Neuronal stem cell (in vitro differentiated cells): ENCODE results near the gene NRXN3.
A peak's percentile ranks its signal among the peaks of the same experiment; 100 is the strongest.

Experiments
- DNase-seq: peaks from one replicate; pipeline ENCODE4 v3.0.0-alpha.2; 2013; ENCODE audit warnings: low spot score
- H2AFZ ChIP-seq: one replicate; pipeline ENCODE4 v1.6.1; 2013; ENCODE audit warnings: mild to moderate bottlenecking, low read length, inconsistent platforms
- H2AK5ac ChIP-seq: 2 replicates; pipeline ENCODE4 v1.6.1; 2013; ENCODE audit warnings: low read depth, mild to moderate bottlenecking, inconsistent platforms, low read length, moderate library complexity, mixed read lengths
- H2BK120ac ChIP-seq: 2 replicates; pipeline ENCODE4 v1.6.1; 2013; ENCODE audit warnings: low read depth, mild to moderate bottlenecking, inconsistent platforms, low read length, moderate library complexity, mixed read lengths
- H2BK12ac ChIP-seq: one replicate; pipeline ENCODE4 v1.6.1; 2013; ENCODE audit warnings: low read length, inconsistent platforms
- H2BK15ac ChIP-seq: 2 replicates; pipeline ENCODE4 v1.6.1; 2013; ENCODE audit warnings: mild to moderate bottlenecking, low read length, inconsistent platforms, mixed read lengths
- H2BK5ac ChIP-seq: one replicate; pipeline ENCODE4 v1.6.1; 2013; ENCODE audit warnings: inconsistent platforms, mild to moderate bottlenecking, low read length, moderate library complexity
- H3K14ac ChIP-seq: one replicate; pipeline ENCODE4 v1.6.1; 2013; ENCODE audit warnings: low read length, inconsistent platforms
- H3K18ac ChIP-seq: 2 replicates; pipeline ENCODE4 v1.6.1; 2013; ENCODE audit warnings: low read length, inconsistent platforms
- H3K23ac ChIP-seq: 2 replicates; pipeline ENCODE4 v1.6.1; 2013; ENCODE audit warnings: low read depth, mild to moderate bottlenecking, mixed read lengths, low read length, inconsistent platforms; ENCODE audit not compliant: poor library complexity
- H3K27ac ChIP-seq: replicated peaks from 3 replicates; pipeline ENCODE4 v1.5.1; 2013; ENCODE audit warnings: low read length, inconsistent platforms
- H3K27me3 ChIP-seq, 3 experiments: 2 replicates each; pipeline ENCODE4 v1.6.1; 2013; ENCODE audit warnings: low read length in 3 of 3, mild to moderate bottlenecking in 2 of 3, inconsistent platforms in 1 of 3, low read depth in 1 of 3, mixed read lengths in 1 of 3, moderate library complexity in 1 of 3; ENCODE audit not compliant: control insufficient read depth in 3 of 3, insufficient read depth in 3 of 3
- H3K36me3 ChIP-seq, 2 donors: replicated peaks in 1 of 2; 2 replicates each; pipeline ENCODE4 v1.6.1; 2013; ENCODE audit warnings: low read length in 2 of 2; ENCODE audit not compliant: control insufficient read depth in 2 of 2, insufficient read depth in 2 of 2
- H3K4ac ChIP-seq: 2 replicates; pipeline ENCODE4 v1.6.1; 2013; ENCODE audit warnings: inconsistent platforms, mild to moderate bottlenecking, low read length, moderate library complexity
- H3K4me1 ChIP-seq, 2 donors: 1 replicate in 1 of 2; 2 replicates in 1 of 2; pipeline ENCODE4 v1.6.1; 2013; ENCODE audit warnings: low read length in 2 of 2, low read depth in 1 of 2; ENCODE audit not compliant: control insufficient read depth in 2 of 2, insufficient read depth in 1 of 2
- H3K4me2 ChIP-seq: one replicate; pipeline ENCODE4 v1.6.1; 2013; ENCODE audit warnings: mild to moderate bottlenecking, low read length, inconsistent platforms; ENCODE audit not compliant: insufficient read depth, poor library complexity, severe bottlenecking
- H3K4me3 ChIP-seq, 2 donors: 2 replicates each; pipeline ENCODE4 v1.5.1; 2013; ENCODE audit warnings: low read length in 2 of 2, mild to moderate bottlenecking in 2 of 2, inconsistent platforms in 1 of 2, moderate library complexity in 1 of 2
- H3K79me1 ChIP-seq: one replicate; pipeline ENCODE4 v1.6.1; 2013; ENCODE audit warnings: low read depth, mild to moderate bottlenecking, inconsistent platforms, low read length, moderate library complexity
- H3K9ac ChIP-seq: one replicate; pipeline ENCODE4 v1.6.1; 2013; ENCODE audit warnings: mild to moderate bottlenecking, low read depth, low read length, inconsistent platforms; ENCODE audit not compliant: poor library complexity
- H3K9me3 ChIP-seq, 2 donors: replicated peaks in 1 of 2; 2 replicates each; pipeline versions ENCODE3 to v1.6.1; 2013; ENCODE audit warnings: low read length in 2 of 2, mild to moderate bottlenecking in 2 of 2, inconsistent platforms in 1 of 2, low read depth in 1 of 2, mixed read lengths in 1 of 2, moderate library complexity in 1 of 2; ENCODE audit not compliant: control insufficient read depth in 2 of 2, insufficient read depth in 1 of 2
- H4K8ac ChIP-seq: one replicate; pipeline ENCODE4 v1.6.1; 2013; ENCODE audit warnings: low read depth, mild to moderate bottlenecking, inconsistent platforms, low read length, moderate library complexity
- H4K91ac ChIP-seq: one replicate; pipeline ENCODE4 v1.6.1; 2013; ENCODE audit warnings: low read length, low read depth, mild to moderate bottlenecking, inconsistent platforms; ENCODE audit not compliant: poor library complexity
- WGBS, 2 donors: extraction: QIAGEN DNeasy Blood & Tissue Kit; methylation state at CpG; one replicate each; pipeline ENCODE4 v1.1.7; 2013; ENCODE audit warnings: missing lambda C conversion rate in 2 of 2, mixed read lengths in 1 of 2; ENCODE audit not compliant: insufficient read length in 2 of 2, insufficient replicate concordance in 1 of 2; ENCODE audit errors: extremely low coverage in 2 of 2; 5-methylcytosine and 5-hydroxymethylcytosine counted together

The NRXN3 gene

DNA sequence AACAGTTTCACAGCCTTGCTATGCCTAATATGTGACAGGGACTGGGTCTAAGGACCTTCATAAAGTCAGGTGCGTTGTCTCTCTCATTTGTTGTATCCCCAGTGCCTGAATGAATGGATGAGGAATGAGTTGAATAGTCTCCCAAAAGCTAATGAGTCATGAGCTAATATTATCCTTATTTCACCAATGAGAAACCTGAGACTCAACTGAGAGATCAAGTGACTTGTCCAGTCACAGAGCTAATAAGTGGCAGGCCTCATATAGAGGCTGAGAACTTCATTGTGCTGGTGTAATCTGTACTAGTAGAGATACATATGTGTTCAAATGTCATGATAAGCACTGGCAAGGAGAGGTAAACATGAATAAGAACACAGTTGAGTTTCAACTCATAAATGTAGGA is 612.4 kb downstream of the NRXN3 start:
- no peak overlapping the region for H3K14ac ChIP-seq
- H2BK120ac ChIP-seq, result no peak overlapping the region
- no CpG with 5 or more reads among the region's 1 CpG for WGBS, 2 donors
- H2BK5ac ChIP-seq, result no peak overlapping the region
- no peak overlapping the region for H3K18ac ChIP-seq
- H3K9ac ChIP-seq, result no peak overlapping the region
- no peak overlapping the region for H2AK5ac ChIP-seq
- DNase-seq, result no peak
- H4K91ac ChIP-seq, result no peak overlapping the region
- no peak overlapping the region for H3K4me3 ChIP-seq
- H3K4ac ChIP-seq, result no peak overlapping the region
- no peak overlapping the region for H2BK15ac ChIP-seq
- H3K36me3 ChIP-seq, result no peaks in the 10 kb centered on the region
- no peak overlapping the region for H3K27ac ChIP-seq
- H3K9me3 ChIP-seq, result no peaks in the 10 kb centered on the region
- no peak overlapping the region for H3K23ac ChIP-seq
- no peak overlapping the region for H4K8ac ChIP-seq
- no peaks in the 10 kb centered on the region for H3K79me1 ChIP-seq
- no peaks in the 10 kb centered on the region for H3K27me3 ChIP-seq
- no peak overlapping the region for H2BK12ac ChIP-seq
- H3K4me2 ChIP-seq, result no peak overlapping the region
- H3K4me1 ChIP-seq, result no peaks in the 10 kb centered on the region
- H2AFZ ChIP-seq, result no peak overlapping the region

DNA sequence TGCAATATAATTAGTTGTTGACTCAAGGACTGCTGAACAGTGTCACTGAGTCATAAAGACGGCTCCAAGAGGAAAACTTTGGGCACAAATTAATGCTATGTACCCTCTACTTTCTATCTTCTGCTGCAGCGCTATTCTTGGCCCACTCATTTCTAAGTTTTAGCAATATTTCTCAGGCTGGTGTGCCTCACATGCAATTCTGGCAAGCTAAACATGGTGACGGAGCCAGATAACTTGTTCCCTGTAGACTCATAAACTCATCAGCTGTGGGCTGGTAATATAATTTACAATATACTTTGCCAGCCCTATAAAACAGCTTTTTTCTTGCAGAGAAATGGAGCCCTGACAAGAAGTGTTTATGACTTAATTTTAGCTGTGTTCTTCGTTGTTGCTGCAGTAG is 615.1 kb downstream of the NRXN3 start:
- H3K27me3 ChIP-seq, result no peaks in the 10 kb centered on the region
- H2BK5ac ChIP-seq, result no peak overlapping the region
- H3K9ac ChIP-seq, result no peak overlapping the region
- H2BK12ac ChIP-seq, result no peak overlapping the region
- WGBS, 2 donors, result no CpG with 5 or more reads among the region's 4 CpGs
- no peak overlapping the region for H3K27ac ChIP-seq
- no peak overlapping the region for H4K8ac ChIP-seq
- no peak overlapping the region for H3K18ac ChIP-seq
- H3K36me3 ChIP-seq, result no peaks in the 10 kb centered on the region
- H3K14ac ChIP-seq, result no peak overlapping the region
- H2AFZ ChIP-seq, result no peak overlapping the region
- no peak overlapping the region for H3K4me2 ChIP-seq
- DNase-seq, result no peak
- H2BK120ac ChIP-seq, result no peak overlapping the region
- H2AK5ac ChIP-seq, result no peak overlapping the region
- H3K9me3 ChIP-seq, result no peaks in the 10 kb centered on the region
- H3K79me1 ChIP-seq, result no peaks in the 10 kb centered on the region
- no peak overlapping the region for H2BK15ac ChIP-seq
- no peak overlapping the region for H3K23ac ChIP-seq
- no peak overlapping the region for H3K4ac ChIP-seq
- no peak overlapping the region for H3K4me3 ChIP-seq
- no peak overlapping the region for H4K91ac ChIP-seq
- no peaks in the 10 kb centered on the region for H3K4me1 ChIP-seq

DNA sequence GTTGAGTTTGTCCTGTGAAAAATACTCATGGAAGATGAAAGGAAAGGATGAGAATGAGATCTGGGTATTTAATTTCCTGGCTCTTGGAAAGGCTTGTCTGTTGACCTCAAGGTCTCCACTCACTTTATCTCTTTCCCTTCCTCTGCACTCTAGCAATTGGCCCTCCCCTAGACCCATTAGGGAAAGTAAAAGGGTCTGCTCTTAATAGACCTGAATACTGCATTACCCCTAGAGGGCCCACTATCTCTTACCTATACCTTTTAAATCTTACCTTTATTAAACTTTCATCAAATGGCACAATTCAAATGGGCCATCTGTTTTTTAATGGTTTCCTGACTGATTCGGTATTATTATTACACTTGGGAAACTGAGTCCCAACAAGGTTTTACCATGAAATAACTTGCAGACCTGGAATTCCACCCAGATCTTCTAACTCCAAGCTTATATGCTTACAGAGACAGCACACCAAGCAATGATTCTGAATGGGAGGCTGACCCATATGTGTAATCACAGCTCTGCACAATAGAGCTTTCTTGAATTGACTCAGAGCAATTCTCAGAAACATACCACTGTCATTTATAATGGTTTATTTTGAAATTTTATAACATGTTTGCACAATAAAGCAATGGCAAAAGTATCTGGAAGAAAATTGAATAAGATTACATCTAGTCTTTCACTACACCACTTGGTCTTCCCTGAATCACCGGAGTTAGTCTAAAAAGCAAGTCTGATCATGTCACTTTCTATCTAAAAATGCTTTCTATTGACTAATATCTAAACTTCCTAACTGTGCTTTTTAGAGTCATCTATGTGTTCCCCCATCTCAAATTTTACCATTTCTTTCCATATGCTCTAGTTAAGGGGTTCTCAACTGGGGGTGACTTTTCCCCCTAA is 618.5 kb downstream of the NRXN3 start:
- Histone ChIP-seq H3K4ac (no peak overlapping the region), H2AK5ac (no peak overlapping the region), H2BK15ac (no peak overlapping the region), H3K27me3 (no peaks in the 10 kb centered on the region), H3K23ac (no peak overlapping the region), H3K18ac (no peak overlapping the region), H2BK5ac (no peak overlapping the region), H3K79me1 (no peaks in the 10 kb centered on the region), H2BK120ac (no peak overlapping the region), H3K27ac (no peak overlapping the region), H3K9ac (no peak overlapping the region), H3K9me3 (no peaks in the 10 kb centered on the region), H3K4me3 (no peak overlapping the region), H3K4me2 (no peak overlapping the region), H3K4me1 (no peaks in the 10 kb centered on the region), H2BK12ac (no peak overlapping the region), H4K8ac (no peak overlapping the region), H2AFZ (no peak overlapping the region), H3K36me3 (no peaks in the 10 kb centered on the region), H3K14ac (no peak overlapping the region), H4K91ac (no peak overlapping the region)
- no peak for DNase-seq
- WGBS, 2 donors, result no CpG with 5 or more reads among the region's 2 CpGs

DNA sequence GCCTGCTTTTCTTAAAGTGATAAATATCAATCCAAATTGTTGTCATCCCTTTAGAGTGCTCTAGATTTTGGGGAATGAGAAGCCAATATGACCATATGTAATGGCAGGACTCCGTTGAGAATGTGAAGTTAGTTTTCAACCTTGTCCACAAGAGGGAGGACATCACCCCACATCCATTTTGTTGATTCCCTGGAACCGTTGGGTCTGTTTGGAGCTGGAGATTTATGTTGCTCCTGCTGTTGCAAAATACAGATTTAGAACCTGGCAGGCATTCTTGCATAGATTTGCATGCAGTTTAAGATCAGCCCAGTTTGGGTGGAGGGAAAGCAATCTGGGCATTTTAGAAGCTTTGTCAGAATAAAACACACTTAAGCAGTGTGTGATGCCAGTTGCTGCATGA is 620.1 kb downstream of the NRXN3 start:
- whole genome bisulfite sequencing, 2 donors, result no CpG with 5 or more reads among the region's 2 CpGs
- Histone ChIP-seq H3K9ac (no peak overlapping the region), H3K27me3 (no peaks in the 10 kb centered on the region), H3K27ac (no peak overlapping the region), H3K14ac (no peak overlapping the region), H2BK5ac (no peak overlapping the region), H3K18ac (no peak overlapping the region), H3K23ac (no peak overlapping the region), H3K9me3 (no peaks in the 10 kb centered on the region), H3K36me3 (no peaks in the 10 kb centered on the region), H2BK15ac (no peak overlapping the region), H3K4me3 (no peak overlapping the region), H3K4me1 (no peaks in the 10 kb centered on the region), H3K4ac (no peak overlapping the region), H2BK12ac (no peak overlapping the region), H3K79me1 (no peaks in the 10 kb centered on the region), H3K4me2 (no peak overlapping the region), H2AK5ac (no peak overlapping the region), H4K91ac (no peak overlapping the region), H2BK120ac (no peak overlapping the region), H2AFZ (no peak overlapping the region), H4K8ac (no peak overlapping the region)
- DNase-seq, result peak; percentile 2
